NB4 (cell line): Measurements from ENCODE around the gene GLT6D1.

Experiments used
- DNase-seq: peaks from one replicate; pipeline ENCODE4 v3.0.0; 2010; ENCODE audit warnings: low read depth
- H3K4me3 ChIP-seq: one replicate; pipeline ENCODE4 v1.5.1; 2011; ENCODE audit warnings: mild to moderate bottlenecking, low read depth, low read length, moderate library complexity
- MYC ChIP-seq: IDR thresholded peaks from 2 replicates; pipeline ENCODE4 v1.6.1; 2011; ENCODE audit warnings: low read depth, low read length
- POLR2A ChIP-seq: IDR thresholded peaks from 2 replicates; pipeline ENCODE4 v1.6.1; 2011; ENCODE audit warnings: mild to moderate bottlenecking; ENCODE audit not compliant: insufficient read length; ENCODE audit errors: extremely low read depth
- TF ChIP-seq, protein P1 (sequence below): IDR thresholded peaks from one replicate; pipeline ENCODE4 v1.5.1; 2012; ENCODE audit warnings: low read depth, low read length
- TF ChIP-seq, protein P2 (sequence below): IDR thresholded peaks from 2 replicates; pipeline ENCODE4 v1.6.1; 2011; ENCODE audit warnings: low read depth, low read length

GLT6D1 gene

DNA sequence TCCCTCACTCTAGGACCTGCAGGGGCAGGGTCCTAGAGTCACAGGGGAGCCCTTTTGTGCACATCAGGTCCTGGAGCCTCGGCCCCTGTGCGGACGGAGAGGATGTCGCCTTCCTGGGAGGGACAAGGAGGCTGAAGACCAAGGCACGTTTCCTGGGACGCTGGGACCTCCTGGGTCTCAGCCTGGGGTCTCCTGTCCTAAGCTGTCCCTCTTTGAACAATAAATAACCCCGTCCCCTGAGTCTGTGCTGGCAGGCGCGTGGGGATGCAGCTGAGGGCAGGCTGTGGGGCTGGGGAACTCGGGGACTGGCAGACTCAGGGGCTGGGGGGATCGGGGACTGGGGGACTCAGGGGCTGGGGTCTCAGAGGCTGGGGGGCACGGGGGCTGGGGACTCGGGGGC lies 46.7 kb downstream of the GLT6D1 start:
- TF ChIP-seq, protein P1, sequence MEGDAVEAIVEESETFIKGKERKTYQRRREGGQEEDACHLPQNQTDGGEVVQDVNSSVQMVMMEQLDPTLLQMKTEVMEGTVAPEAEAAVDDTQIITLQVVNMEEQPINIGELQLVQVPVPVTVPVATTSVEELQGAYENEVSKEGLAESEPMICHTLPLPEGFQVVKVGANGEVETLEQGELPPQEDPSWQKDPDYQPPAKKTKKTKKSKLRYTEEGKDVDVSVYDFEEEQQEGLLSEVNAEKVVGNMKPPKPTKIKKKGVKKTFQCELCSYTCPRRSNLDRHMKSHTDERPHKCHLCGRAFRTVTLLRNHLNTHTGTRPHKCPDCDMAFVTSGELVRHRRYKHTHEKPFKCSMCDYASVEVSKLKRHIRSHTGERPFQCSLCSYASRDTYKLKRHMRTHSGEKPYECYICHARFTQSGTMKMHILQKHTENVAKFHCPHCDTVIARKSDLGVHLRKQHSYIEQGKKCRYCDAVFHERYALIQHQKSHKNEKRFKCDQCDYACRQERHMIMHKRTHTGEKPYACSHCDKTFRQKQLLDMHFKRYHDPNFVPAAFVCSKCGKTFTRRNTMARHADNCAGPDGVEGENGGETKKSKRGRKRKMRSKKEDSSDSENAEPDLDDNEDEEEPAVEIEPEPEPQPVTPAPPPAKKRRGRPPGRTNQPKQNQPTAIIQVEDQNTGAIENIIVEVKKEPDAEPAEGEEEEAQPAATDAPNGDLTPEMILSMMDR: no peak
- no peak for TF ChIP-seq MYC
- TF ChIP-seq POLR2A: no peak
- TF ChIP-seq, protein P2, sequence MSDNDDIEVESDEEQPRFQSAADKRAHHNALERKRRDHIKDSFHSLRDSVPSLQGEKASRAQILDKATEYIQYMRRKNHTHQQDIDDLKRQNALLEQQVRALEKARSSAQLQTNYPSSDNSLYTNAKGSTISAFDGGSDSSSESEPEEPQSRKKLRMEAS: no peak
- no peak for DNase-seq
- no peak overlapping the region for H3K4me3 ChIP-seq

DNA sequence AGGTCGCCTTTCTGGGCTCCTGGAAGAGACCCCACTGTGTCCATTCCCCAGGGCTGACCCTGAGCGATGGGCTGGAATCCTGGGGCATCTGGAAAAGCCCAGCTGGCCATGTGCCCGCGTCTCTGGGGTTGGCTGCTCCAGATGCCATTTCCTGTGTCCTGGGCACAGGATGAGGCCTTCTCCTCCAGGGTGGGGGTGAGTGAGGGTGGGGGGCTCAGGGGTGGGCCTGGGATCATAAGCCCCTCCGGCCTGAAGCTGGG lies 47.1 kb downstream of the GLT6D1 start:
- DNase-seq: no peak
- no peak for TF ChIP-seq POLR2A
- TF ChIP-seq, protein P1: no peak
- TF ChIP-seq, protein P2: no peak
- H3K4me3 ChIP-seq: no peak overlapping the region

DNA sequence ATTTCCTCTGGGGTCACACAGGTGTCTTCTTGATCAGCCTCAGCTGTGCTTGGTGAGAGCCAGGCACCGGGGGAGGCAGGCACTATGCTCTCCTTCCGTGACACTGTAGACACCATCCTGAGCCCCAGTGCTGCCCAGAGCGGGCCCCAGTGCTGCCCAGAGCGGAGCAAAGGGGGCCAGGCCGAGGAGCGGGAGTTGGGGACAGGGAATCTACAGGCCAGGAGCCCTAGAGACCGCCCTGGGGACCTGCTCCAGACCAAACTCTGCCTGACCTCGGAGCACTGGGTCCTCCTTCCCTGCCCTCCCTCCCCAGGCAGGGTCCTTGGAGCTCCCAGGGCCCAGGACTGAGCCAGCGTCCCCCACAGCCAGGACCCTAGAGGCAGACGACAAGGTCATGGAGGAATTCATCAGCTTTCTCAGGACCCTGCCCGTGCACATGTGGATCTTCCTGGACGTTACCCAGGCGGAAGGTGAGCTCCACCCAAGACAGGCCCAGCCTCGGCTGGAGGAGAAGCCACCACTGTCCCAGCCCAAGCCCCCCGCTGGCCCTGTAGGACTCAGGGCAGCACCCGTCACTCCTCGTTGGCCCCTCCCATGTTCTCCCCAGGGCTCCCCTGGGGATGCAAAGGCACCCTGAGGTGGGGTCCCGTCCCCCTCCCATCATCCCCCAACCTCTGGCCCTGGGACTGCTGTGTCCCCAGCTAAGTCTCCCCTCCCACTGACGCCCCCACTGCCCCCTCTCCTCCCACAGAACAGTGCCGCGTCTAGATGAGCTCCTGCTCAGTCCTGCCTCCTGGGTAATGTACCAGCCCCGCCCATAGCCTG lies 47.6 kb downstream of the GLT6D1 start:
- TF ChIP-seq POLR2A (no peak), MYC (no peak)
- TF ChIP-seq, protein P2: no peak
- TF ChIP-seq, protein P1: no peak
- DNase-seq: no peak
- H3K4me3 ChIP-seq: no peak overlapping the region

DNA sequence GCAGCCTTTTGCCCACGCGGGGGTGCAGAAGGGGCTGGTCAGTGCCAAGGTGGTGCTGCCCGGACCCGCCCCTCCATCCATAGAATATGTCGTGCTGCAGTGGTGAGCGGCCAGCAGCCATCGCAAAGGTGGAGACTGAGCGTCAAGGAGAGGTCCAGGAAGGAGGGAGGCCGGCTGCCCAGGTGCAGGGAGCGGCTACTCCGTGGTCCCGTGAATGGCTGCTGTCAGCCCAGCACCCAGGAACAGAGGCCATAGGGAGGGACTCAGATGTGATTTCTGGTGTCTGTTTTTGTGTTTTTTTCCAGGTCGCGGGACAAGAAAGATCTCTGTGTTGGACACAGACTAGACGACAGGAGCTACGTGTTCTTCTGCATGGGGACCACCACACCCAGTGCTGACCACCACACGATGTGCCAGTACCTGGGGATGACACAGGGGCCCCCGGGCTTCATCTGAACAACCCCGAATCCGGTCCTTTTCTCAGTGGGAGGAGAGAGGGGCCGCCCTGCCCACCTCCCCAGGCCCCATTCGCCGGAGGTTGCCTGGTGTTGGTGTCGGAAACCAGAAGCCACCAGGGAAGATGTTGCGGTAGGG lies 48.8 kb downstream of the GLT6D1 start:
- no peak for DNase-seq
- no peak overlapping the region for H3K4me3 ChIP-seq
- TF ChIP-seq, protein P1: no peak
- TF ChIP-seq MYC: no peak

DNA sequence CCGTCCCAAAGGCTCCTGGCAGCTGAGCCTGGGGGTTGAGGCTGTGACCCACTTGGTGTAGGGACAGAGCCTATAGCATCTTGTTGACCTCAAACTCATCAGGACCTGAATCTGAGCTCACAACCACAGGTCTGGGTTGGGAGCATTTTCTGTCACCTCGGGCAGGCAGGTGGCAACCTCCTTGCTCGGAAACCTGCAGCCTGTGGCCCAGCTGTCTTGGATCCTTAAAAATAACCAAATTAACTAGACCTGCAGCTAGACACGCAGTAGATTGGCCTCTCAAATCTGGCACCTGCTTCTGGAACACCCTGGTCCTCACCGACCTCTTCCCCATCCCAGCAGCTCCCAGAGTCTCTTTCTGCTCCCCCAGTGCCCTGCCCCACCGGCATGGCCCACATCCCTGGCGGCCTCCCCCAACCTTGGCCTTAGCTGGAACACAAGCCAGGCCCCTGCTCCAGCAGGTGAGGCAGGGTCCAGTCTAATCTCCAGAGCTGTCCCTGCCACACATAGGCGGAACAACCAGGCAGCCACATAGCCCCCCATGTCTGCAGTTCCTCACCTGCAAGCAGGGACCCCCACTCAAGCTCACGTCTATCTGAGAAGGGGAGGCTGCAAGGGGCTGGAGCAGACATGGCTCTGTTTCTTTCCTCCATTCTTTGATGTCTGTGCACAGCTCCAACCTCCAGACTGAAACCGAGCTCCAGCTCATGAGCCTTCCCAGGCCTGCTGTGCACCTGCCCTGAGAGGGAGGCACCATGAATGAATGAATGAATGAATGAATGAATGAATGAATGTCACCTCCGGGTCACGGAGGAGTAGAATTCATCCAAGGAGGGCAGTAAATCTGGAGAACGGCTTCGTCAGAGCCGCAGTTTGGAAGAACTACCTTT lies 49.5 kb downstream of the GLT6D1 start:
- H3K4me3 ChIP-seq: no peak overlapping the region
- no peak for TF ChIP-seq MYC
- TF ChIP-seq, protein P1: no peak
- TF ChIP-seq, protein P2: no peak
- no peak for TF ChIP-seq POLR2A
- DNase-seq: no peak
